Measurements from ENCODE around the gene PSMG1. TPM values are rescaled to one million over a fixed set of nuclear protein-coding genes. Genes with fewer than 3 reads are reported as not detected.
A peak's percentile ranks its signal among the peaks of the same experiment; 100 is the strongest.

Gene PSMG1, protein sequence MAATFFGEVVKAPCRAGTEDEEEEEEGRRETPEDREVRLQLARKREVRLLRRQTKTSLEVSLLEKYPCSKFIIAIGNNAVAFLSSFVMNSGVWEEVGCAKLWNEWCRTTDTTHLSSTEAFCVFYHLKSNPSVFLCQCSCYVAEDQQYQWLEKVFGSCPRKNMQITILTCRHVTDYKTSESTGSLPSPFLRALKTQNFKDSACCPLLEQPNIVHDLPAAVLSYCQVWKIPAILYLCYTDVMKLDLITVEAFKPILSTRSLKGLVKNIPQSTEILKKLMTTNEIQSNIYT
- 20.4 and 29.0 TPM in 2 replicates for total RNA-seq (2021)
- percentile 77 among the genes with signal in this experiment for Bru-seq, nascent RNA
- BruChase-seq, experiment 1, labeled RNA remaining after a 2-hour chase = percentile 82 among the genes with signal in this experiment
- percentile 84 among the genes with signal in this experiment for BruChase-seq, experiment 2, labeled RNA remaining after a 6-hour chase
- long read RNA-seq, transcript PSMG1-202 (6 exons, 907 nt) = minor isoform, 5 of 44 reads
- long read RNA-seq, transcript PSMG1-201 (7 exons, 2,154 nt) = major isoform, 32 of 44 reads
- long read RNA-seq, partial matches to known transcripts = 1 of 44 reads
- long read RNA-seq, other reads (novel, unspliced or antisense) = 5 of 44 reads

GRCh38 chr21:39183272-39184049, at the start of gene PSMG1:
Gene PSMG1 (minus strand): TSS chr21:39183451. CDS start chr21:39183385, 66 bp downstream.
- Histone ChIP-seq H3F3A (ENCODE audit: insufficient read depth, low read depth) (peaks cover 19% of the 10 kb centered on the region), H3K79me2 (ENCODE audit: low read depth) (peaks cover 23% of the 10 kb centered on the region), H3K9me2 (ENCODE audit: insufficient read depth) (no peaks in the 10 kb centered on the region), H3K27ac (peak within 1 kb of the TSS; percentile 61), H2AFZ (peak within 1 kb of the TSS; percentile 96), H3K4me1 (replicated peaks; ENCODE audit: insufficient read depth) (peaks cover 9% of the 10 kb centered on the region), H3K4me3 (peak within 1 kb of the TSS; percentile 92), H3K36me3 (ENCODE audit: low read depth) (no peaks in the 10 kb centered on the region), H3K27me3 (ENCODE audit: insufficient read depth, low read depth) (no peaks in the 10 kb centered on the region), H3K4me2 (peak within 1 kb of the TSS; percentile 93), H4K20me1 (ENCODE audit: insufficient read depth) (peaks cover 4% of the 10 kb centered on the region; the same call in 1 of the 2 replicates), H3K9me3 (ENCODE audit: insufficient read depth, low read depth) (no peaks in the 10 kb centered on the region)
- intact Hi-C loops (cut with micrococcal nuclease; ENCODE audit: unreplicated experiment) = loop anchor here (5.0 to 10.0 kb wide), 2 partner anchors 201 to 264 kb away; partner anchors contain the start of gene LCA5L
- peak; percentile 73 to 91 for DNase-seq
- ChIA-PET POLR2A (ENCODE audit: unreplicated experiment) (interaction anchor here (0.7 kb wide), 2 partner anchors 10 to 204 kb away, joined by 4 to 8 read pairs; no protein-coding TSS in a partner anchor), CTCF (no interaction called here)
- TF ChIP-seq EZH2 (IDR thresholded peaks at IDR 0.05; ENCODE audit: low read depth) (no peak), CTCF (conservative IDR thresholded peaks at IDR 0.05) (no peak)
- no TSS peak for BruUV-seq (replicated peaks)

DNA sequence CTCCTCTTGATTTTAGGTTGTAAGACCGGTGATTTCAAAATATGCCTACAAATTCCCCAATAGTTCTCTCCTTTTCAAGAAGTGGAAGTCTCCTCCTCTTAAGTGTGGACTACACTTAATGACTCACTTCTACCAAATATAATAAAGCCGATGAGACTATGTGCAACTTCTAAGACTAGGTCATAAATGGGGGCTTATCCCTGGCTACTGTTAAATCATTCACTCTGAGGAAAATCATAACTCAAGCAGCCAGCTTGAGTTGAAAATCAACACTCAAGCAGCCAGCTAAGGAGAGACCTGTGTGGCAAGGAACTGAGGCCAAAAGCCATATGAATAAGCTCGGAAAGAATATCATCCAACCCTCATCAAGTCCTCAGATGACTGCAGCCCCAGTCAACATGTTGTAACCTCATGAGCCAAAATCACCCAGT, 49.6 kb upstream of the PSMG1 start:
- Histone ChIP-seq H3K27me3 (ENCODE audit: insufficient read depth, low read depth) (no peaks in the 10 kb centered on the region), H3K9me2 (ENCODE audit: insufficient read depth) (no peaks in the 10 kb centered on the region), H3K4me3 (no peak overlapping the region), H3K9me3 (ENCODE audit: insufficient read depth, low read depth) (no peaks in the 10 kb centered on the region), H3F3A (ENCODE audit: insufficient read depth, low read depth) (no peaks in the 10 kb centered on the region), H3K36me3 (ENCODE audit: low read depth) (peaks cover 22% of the 10 kb centered on the region), H3K27ac (no peak overlapping the region), H3K79me2 (ENCODE audit: low read depth) (no peaks in the 10 kb centered on the region), H3K4me2 (no peak overlapping the region), H4K20me1 (ENCODE audit: insufficient read depth) (peaks cover 5% of the 10 kb centered on the region), H2AFZ (no peak overlapping the region), H3K4me1 (replicated peaks; ENCODE audit: insufficient read depth) (no peaks in the 10 kb centered on the region)
- TF ChIP-seq EZH2 (IDR thresholded peaks at IDR 0.05; ENCODE audit: low read depth) = no peak
- TF ChIP-seq CTCF (conservative IDR thresholded peaks at IDR 0.05) = no peak
- no peak for DNase-seq
- BruUV-seq (replicated peaks) = no TSS peak
- ChIA-PET CTCF (no interaction called here), POLR2A (ENCODE audit: unreplicated experiment) (no interaction called here)
- intact Hi-C loops (cut with micrococcal nuclease; ENCODE audit: unreplicated experiment) = no loop called here

- Histone ChIP-seq H4K20me1 (ENCODE audit: insufficient read depth) (peaks cover 3% of the 10 kb centered on the region; the same call in 1 of the 2 replicates), H3K4me3 (no peak overlapping the region), H3K79me2 (ENCODE audit: low read depth) (no peaks in the 10 kb centered on the region), H3K36me3 (ENCODE audit: low read depth) (no peaks in the 10 kb centered on the region; the same call in 1 of the 2 replicates), H2AFZ (no peak overlapping the region), H3K4me1 (replicated peaks; ENCODE audit: insufficient read depth) (no peaks in the 10 kb centered on the region), H3K9me3 (ENCODE audit: insufficient read depth, low read depth) (no peaks in the 10 kb centered on the region), H3F3A (ENCODE audit: insufficient read depth, low read depth) (0 out of 2 replicates have a peak, but pooled peaks cover 9% of the 10 kb centered on the region), H3K27ac (no peak overlapping the region), H3K27me3 (ENCODE audit: insufficient read depth, low read depth) (no peaks in the 10 kb centered on the region), H3K9me2 (ENCODE audit: insufficient read depth) (no peaks in the 10 kb centered on the region), H3K4me2 (no peak overlapping the region)
- BruUV-seq (replicated peaks) = no TSS peak
- ChIA-PET POLR2A (ENCODE audit: unreplicated experiment) (no interaction called here), CTCF (no interaction called here)
- TF ChIP-seq CTCF (conservative IDR thresholded peaks at IDR 0.05) = no peak
- no peak for TF ChIP-seq EZH2 (IDR thresholded peaks at IDR 0.05; ENCODE audit: low read depth)
- intact Hi-C loops (cut with micrococcal nuclease; ENCODE audit: unreplicated experiment) = no loop called here
- DNase-seq = no peak
Observed at GRCh38 chr21:39224930-39225329, 41.7 kb upstream of the PSMG1 start.

Measured in PC-9 (cell line).